ENCODE measurements around the gene FGD2.

DNA sequence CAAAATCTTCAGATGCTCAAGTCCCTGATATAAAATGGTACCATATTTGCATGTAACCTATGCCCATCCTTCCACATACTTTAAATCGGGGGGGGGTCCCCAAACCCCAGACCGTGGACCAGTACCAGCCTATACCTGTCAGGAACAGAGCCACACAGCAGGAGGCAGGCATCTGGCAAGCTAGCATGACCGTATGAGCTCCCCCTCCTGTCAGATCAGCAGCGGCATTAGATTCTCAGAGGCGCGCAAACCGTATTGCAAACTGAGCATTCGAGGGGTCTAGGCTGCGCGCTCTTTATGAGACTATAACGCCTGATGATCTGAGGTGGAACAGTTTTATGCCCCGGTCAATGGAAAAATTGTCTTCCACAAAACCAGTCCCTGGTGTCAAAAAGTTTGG, 30.7 kb downstream of the FGD2 start:
- no peak for TF ChIP-seq ZNF274 (IDR thresholded peaks at IDR 0.05; ENCODE audit: low read depth, low read length)
- no peak for TF ChIP-seq YY1 (IDR thresholded peaks at IDR 0.05; ENCODE audit: insufficient read depth, insufficient read length)
- no peak for TF ChIP-seq SUZ12 (IDR thresholded peaks at IDR 0.05; ENCODE audit: extremely low read depth, insufficient read depth, insufficient read length)

Measured in NT2/D1 (cell line).